ENCODE data around the gene ABLIM2.
A peak's percentile ranks its signal among the peaks of the same experiment; 100 is the strongest.

GRCh38 chr4:8015512-8015911 lies 143.1 kb downstream of the ABLIM2 start:
- TF ChIP-seq CTCF (conservative IDR thresholded peaks at IDR 0.05; ENCODE audit: low read depth, low read length): peak; percentile 61
- TF ChIP-seq EZH2 (IDR thresholded peaks at IDR 0.05; ENCODE audit: borderline replicate concordance, low read depth, low read length, poor library complexity, severe bottlenecking): no peak
